Glomerular visceral epithelial cell (primary cell): Measurements from ENCODE around the gene DYNLRB2.

Experiments used
- DNase-seq: peaks from one replicate; pipeline ENCODE4 v3.0.0-alpha.2; 2016; ENCODE audit errors: extremely low spot score

The DYNLRB2 gene

DNA sequence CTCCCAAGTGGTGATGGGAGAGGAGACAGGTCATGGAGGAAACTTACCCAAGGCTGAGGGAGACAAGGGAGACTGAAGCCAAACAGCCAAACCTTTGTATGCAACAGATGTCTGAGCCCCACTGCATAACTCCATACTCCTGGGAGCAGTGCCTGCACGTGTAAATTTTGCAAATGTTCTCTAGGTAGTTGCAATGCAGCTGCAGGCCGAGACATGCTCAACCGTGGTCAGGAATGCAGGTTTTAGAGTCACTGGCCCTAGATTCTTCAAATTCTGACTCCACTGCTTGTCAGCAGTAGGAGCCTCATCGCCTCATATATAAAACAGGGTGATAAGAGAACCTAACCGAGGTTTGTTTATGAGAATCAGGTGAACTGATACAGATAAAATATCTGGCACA lies 11.5 kb downstream of the DYNLRB2 start:
- DNase-seq = no peak

DNA sequence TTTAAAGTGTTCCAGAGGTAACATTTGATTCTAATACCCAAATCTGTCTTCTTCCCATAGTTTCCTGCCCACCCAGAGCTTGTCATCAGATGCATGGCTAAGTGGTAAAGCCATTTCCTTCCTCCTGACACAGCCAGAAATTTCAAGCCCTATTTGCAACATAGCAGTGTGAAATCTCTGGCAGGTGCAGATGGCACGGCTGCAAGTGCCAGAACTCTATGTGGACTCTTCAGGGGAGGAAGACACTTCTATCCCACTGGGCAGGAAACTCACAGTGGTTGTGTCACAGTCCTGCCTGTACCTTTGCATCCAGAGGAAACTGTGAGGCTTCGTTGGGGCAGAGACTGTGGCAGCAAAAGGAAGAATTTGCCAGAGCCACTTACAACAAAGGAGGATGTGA lies 13.2 kb downstream of the DYNLRB2 start:
- DNase-seq = no peak

GRCh38 chr16:80556481-80556880 lies 15.7 kb downstream of the DYNLRB2 start:
- no peak for DNase-seq

GRCh38 chr16:80557037-80557436 lies 16.2 kb downstream of the DYNLRB2 start:
- no peak for DNase-seq

GRCh38 chr16:80559369-80559768 lies 18.6 kb downstream of the DYNLRB2 start:
- DNase-seq = no peak

- DNase-seq = no peak
Measured at GRCh38 chr16:80563066-80563465, 22.3 kb downstream of the DYNLRB2 start.

DNA sequence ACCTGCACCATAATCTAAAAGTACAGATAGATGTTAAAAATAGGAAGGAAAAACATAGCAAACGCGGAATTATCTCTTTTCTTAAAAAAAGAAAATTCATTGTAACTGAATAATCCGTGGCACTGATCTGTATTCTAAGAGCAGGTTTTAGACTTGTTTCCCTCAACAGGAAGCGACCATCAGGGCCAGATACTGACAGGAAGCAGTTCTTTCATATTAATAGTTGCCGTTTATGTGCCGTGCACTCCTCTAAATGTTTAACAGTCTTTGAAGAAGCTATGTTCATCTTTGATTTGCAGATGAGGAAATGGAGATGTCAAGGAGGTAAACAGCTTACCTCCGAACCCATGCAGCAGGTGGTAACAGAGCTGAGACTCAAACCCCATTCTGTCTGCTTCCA lies 23.6 kb downstream of the DYNLRB2 start:
- DNase-seq = no peak

- peak; percentile 23 for DNase-seq
Measured at GRCh38 chr16:80569440-80570105, 28.8 kb downstream of the DYNLRB2 start.

DNA sequence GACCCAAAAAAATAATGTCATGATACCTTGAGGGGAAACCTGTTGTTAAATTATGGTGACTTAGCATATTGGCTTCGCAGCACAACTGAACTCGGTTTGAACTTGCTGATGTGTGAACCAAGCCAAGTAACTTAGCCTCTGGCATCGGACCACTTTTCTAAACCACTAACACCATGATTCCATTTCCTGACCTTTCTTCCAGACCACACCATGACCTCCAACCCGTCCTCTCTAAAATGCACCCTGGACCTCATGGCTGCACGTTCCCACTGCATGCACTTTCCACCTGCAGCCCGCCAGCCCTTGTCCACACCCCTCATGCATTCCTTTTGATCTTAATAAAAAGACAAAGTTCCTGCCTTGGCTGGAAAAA lies 29.3 kb downstream of the DYNLRB2 start:
- DNase-seq = no peak

GRCh38 chr16:80573700-80574120 lies 32.9 kb downstream of the DYNLRB2 start:
- no peak for DNase-seq

- DNase-seq = no peak
Measured at GRCh38 chr16:80576343-80576912, 35.6 kb downstream of the DYNLRB2 start.

- DNase-seq = no peak
Measured at GRCh38 chr16:80577485-80578280, 36.9 kb downstream of the DYNLRB2 start.

GRCh38 chr16:80580109-80580832 lies 39.5 kb downstream of the DYNLRB2 start:
- DNase-seq = no peak

GRCh38 chr16:80583466-80583865 lies 42.7 kb downstream of the DYNLRB2 start:
- peak; percentile 15 for DNase-seq

DNA sequence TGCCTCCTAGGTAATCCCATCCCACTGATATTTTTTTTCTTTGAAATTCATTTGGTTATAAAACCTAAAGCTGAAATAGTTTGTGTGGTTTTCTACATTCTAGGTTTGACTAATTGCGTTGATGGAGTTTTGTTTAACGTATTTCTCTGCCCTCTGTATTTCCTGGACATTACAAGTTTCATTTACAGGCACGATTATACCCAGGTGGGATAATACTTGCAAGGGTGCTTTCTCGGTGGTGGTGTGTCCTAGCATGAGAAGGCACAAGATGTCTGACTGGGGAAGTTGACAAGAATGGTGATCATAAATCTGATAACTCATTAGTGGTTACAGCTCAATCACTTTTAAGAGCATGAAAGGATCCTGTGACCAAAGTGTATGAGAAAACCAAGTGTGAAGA lies 45.0 kb downstream of the DYNLRB2 start:
- no peak for DNase-seq

- no peak for DNase-seq
Measured at GRCh38 chr16:80586476-80586875, 45.7 kb downstream of the DYNLRB2 start.

DNA sequence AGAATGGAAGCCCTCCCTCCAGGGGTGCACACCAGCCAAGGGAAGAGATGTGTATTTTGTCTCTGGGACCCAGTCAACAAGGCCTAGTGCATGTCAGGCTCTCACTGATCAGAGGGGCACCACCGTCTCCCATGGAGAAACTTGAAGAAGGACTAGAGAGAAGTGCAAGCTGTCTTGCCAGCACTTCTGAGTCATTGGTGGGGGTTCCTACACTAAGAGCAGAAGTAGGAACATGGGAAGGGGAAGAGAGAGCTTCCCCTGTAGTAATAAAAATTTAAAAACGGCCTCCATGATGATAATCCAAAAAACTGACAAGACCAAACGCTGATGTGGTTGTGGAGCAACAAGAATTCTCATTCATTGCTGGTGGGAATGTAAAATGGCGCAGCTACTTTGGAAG lies 46.3 kb downstream of the DYNLRB2 start:
- no peak for DNase-seq

DNA sequence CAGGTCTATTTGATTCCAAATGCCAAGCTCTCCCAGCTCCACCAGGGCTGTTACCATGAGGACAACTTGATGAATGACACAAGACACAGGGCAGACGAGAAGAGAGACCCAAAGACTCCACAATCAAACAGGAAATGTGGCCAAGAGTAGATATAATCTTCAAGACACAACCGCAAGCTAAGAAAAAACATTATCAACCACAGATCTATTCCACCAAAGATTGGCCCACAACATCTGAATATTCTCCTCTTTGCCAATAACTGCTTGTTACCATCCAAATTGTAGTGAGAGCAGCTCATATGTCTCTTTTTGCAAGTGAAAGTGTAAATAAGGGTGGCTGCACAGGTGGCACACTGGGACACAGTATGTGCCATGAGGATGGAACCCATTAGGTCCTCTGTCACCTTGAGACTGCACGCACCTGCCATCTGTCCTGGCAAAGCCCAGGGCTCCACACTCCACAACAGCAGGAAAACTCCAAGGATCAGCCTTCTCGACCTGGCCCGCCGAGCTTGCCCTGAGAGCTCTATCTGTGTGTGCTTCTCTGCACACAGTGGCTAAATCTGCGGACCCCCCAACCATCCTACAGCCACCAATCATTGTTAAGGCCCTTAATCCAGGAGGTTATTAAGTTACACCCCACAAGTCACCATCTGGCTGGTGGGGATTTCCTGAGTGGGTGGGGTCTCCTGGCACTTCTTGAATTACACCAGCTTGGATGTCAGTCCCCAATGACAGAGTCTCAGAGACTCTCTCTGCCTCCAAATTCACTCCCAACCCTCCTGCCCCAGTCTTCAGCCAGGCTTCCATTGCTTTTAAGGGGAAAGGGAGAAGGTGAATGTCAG lies 50.5 kb downstream of the DYNLRB2 start:
- DNase-seq = no peak

GRCh38 chr16:80592273-80592672 lies 51.5 kb downstream of the DYNLRB2 start:
- DNase-seq = no peak

DNA sequence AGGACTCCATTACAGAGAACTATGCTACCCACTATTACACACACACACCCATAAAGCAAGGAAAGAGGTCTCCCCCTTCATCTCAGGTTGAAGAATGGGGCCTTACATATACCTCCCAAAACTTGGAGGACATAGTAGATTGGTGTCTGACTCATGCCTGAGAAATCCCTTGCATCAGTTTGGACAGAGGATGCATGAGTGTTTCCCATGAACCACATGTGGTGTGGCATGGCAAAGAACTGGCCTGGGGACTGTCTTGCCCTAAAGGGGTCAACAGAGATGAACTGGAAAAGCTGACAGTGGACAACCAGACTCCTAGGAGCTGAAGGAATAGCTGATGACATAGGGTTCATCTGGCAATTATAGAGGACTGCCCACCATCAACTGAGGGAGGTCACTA lies 54.0 kb downstream of the DYNLRB2 start:
- no peak for DNase-seq

- DNase-seq = no peak
Measured at GRCh38 chr16:80596507-80597207, 55.9 kb downstream of the DYNLRB2 start.
